ENCODE data around the gene FAM53A. TPM values are rescaled to one million over a fixed set of nuclear protein-coding genes. Genes with fewer than 3 reads are reported as not detected.

The FAM53A gene
- total RNA-seq, 2 experiments from 2014 or later = 1.4 to 1.8 TPM

DNA sequence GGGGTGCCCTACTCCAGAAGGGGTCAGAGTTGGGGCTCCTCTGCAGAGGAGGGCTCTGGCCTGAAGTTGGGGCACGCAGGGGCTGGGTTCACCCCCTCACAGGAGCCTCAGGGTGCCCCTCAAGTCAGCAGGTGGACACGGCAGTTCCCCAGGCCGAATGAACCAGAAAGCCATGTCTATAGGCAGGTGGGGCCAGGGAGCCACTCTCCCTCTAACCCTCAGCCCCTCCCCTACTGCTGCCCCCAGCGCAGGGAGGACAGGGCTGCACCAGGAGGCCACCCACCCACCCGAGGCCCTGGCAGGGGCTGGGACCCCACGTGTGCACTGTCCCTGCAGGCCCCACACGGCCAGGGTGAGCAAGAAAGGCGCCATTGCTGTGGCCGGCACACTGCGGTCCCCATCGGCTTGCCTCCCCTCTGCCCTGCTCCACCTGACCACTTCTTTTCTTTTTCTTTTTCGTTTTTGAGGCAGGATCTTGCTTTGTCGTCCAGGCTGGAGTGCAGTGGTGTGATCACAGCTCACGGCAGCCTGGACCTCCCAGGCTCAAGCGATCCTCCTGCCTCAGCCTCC is 83.8 kb downstream of the FAM53A start:
- CTCF ChIA-PET (ENCODE audit: unreplicated experiment) = no interaction called here
- H2AFZ ChIP-seq (ENCODE audit: low read length) = no peak overlapping the region
- H3K9me3 ChIP-seq (ENCODE audit: low read length) = no peaks in the 10 kb centered on the region
- POLR2A ChIA-PET = no interaction called here
- no TSS peak for BruUV-seq (replicated peaks)
- H3K9me2 ChIP-seq (ENCODE audit: insufficient read depth, low read length) = no peaks in the 10 kb centered on the region
- no peaks in the 10 kb centered on the region for H4K20me1 ChIP-seq (ENCODE audit: insufficient read depth, low read length)
- intact Hi-C loops (cut with micrococcal nuclease; ENCODE audit: unreplicated experiment) = no loop called here
- H3K27ac ChIP-seq (ENCODE audit: low read depth, low read length, poor library complexity, severe bottlenecking) = no peak overlapping the region
- H3K36me3 ChIP-seq (ENCODE audit: insufficient read depth, low read length) = no peaks in the 10 kb centered on the region
- no peak overlapping the region for H3K4me3 ChIP-seq (ENCODE audit: low read depth, low read length, poor library complexity, severe bottlenecking)
- DNase-seq (ENCODE audit: low spot score) = no peak
- H3K4me1 ChIP-seq (ENCODE audit: insufficient read depth, low read length, poor library complexity, severe bottlenecking) = peaks cover 8% of the 10 kb centered on the region
- H3K4me2 ChIP-seq (ENCODE audit: low read length) = peak overlapping the region; percentile 51; the same call in 1 of the 2 replicates
- no peak for TF ChIP-seq EZH2phosphoT487 (IDR thresholded peaks at IDR 0.05; ENCODE audit: borderline replicate concordance, low read depth, low read length)
- TF ChIP-seq, protein P1, sequence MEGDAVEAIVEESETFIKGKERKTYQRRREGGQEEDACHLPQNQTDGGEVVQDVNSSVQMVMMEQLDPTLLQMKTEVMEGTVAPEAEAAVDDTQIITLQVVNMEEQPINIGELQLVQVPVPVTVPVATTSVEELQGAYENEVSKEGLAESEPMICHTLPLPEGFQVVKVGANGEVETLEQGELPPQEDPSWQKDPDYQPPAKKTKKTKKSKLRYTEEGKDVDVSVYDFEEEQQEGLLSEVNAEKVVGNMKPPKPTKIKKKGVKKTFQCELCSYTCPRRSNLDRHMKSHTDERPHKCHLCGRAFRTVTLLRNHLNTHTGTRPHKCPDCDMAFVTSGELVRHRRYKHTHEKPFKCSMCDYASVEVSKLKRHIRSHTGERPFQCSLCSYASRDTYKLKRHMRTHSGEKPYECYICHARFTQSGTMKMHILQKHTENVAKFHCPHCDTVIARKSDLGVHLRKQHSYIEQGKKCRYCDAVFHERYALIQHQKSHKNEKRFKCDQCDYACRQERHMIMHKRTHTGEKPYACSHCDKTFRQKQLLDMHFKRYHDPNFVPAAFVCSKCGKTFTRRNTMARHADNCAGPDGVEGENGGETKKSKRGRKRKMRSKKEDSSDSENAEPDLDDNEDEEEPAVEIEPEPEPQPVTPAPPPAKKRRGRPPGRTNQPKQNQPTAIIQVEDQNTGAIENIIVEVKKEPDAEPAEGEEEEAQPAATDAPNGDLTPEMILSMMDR (conservative IDR thresholded peaks at IDR 0.05; ENCODE audit: low read length) = no peak
- H3K79me2 ChIP-seq (ENCODE audit: insufficient read depth, low read depth, low read length) = no peaks in the 10 kb centered on the region

DNA sequence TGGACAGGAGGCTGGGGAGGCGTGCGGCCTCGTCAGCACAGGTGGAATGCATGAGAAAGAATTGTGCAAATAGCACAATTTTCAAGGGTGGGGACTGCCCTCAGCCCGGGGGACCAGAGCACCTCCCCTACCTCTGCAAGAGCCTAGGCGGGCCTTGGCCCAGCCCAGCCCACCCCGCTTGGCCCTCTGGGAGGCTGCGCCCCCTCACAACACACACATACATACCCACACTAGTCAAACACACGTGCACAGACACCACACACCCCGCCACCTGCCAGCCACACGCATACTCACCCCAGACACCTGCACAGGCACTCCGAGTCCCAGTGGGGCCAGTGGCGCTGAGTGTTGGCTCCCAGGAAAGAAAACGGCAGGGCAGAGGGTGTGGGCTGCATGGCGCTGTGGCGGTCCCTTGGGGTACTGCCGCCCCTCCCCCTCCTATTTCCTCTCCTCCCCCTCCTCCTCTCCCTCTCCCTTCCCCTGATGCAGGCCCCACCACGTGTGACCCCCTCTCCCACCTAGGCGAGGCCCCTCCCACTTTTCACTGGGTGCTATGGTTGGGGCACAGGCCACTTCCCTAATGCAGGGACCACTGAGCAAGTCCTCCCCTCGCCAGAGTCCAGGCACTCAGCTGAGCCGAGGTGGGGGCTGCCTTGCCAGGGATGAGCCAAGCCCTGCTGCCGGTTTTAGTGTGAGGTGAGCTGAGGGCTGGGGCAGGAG is 84.5 kb downstream of the FAM53A start:
- Histone ChIP-seq H3K27ac (ENCODE audit: low read depth, low read length, poor library complexity, severe bottlenecking) (no peak overlapping the region), H3K79me2 (ENCODE audit: insufficient read depth, low read depth, low read length) (no peaks in the 10 kb centered on the region), H4K20me1 (ENCODE audit: insufficient read depth, low read length) (no peaks in the 10 kb centered on the region), H3K9me3 (ENCODE audit: low read length) (no peaks in the 10 kb centered on the region), H2AFZ (ENCODE audit: low read length) (no peak overlapping the region), H3K4me2 (ENCODE audit: low read length) (peak overlapping the region; percentile 51; the same call in 1 of the 2 replicates), H3K4me3 (ENCODE audit: low read depth, low read length, poor library complexity, severe bottlenecking) (no peak overlapping the region), H3K36me3 (ENCODE audit: insufficient read depth, low read length) (no peaks in the 10 kb centered on the region), H3K9me2 (ENCODE audit: insufficient read depth, low read length) (no peaks in the 10 kb centered on the region), H3K4me1 (ENCODE audit: insufficient read depth, low read length, poor library complexity, severe bottlenecking) (peaks cover 8% of the 10 kb centered on the region)
- ChIA-PET POLR2A (no interaction called here), CTCF (ENCODE audit: unreplicated experiment) (no interaction called here)
- DNase-seq (ENCODE audit: low spot score) = peak; percentile 52
- TF ChIP-seq, protein P1 (conservative IDR thresholded peaks at IDR 0.05; ENCODE audit: low read length) = no peak
- TF ChIP-seq EZH2phosphoT487 (IDR thresholded peaks at IDR 0.05; ENCODE audit: borderline replicate concordance, low read depth, low read length) = no peak
- no TSS peak for BruUV-seq (replicated peaks)
- intact Hi-C loops (cut with micrococcal nuclease; ENCODE audit: unreplicated experiment) = no loop called here

GRCh38 chr4:1599026-1599481 is 85.1 kb downstream of the FAM53A start:
- Histone ChIP-seq H3K4me2 (ENCODE audit: low read length) (no peak overlapping the region), H2AFZ (ENCODE audit: low read length) (no peak overlapping the region), H3K9me3 (ENCODE audit: low read length) (no peaks in the 10 kb centered on the region), H3K9me2 (ENCODE audit: insufficient read depth, low read length) (no peaks in the 10 kb centered on the region), H3K36me3 (ENCODE audit: insufficient read depth, low read length) (no peaks in the 10 kb centered on the region), H3K4me1 (ENCODE audit: insufficient read depth, low read length, poor library complexity, severe bottlenecking) (peaks cover 8% of the 10 kb centered on the region), H4K20me1 (ENCODE audit: insufficient read depth, low read length) (no peaks in the 10 kb centered on the region), H3K27ac (ENCODE audit: low read depth, low read length, poor library complexity, severe bottlenecking) (no peak overlapping the region), H3K79me2 (ENCODE audit: insufficient read depth, low read depth, low read length) (no peaks in the 10 kb centered on the region), H3K4me3 (ENCODE audit: low read depth, low read length, poor library complexity, severe bottlenecking) (no peak overlapping the region)
- no peak for DNase-seq (ENCODE audit: low spot score)
- ChIA-PET POLR2A (no interaction called here), CTCF (ENCODE audit: unreplicated experiment) (no interaction called here)
- TF ChIP-seq, protein P1 (conservative IDR thresholded peaks at IDR 0.05; ENCODE audit: low read length) = no peak
- TF ChIP-seq EZH2phosphoT487 (IDR thresholded peaks at IDR 0.05; ENCODE audit: borderline replicate concordance, low read depth, low read length) = no peak
- intact Hi-C loops (cut with micrococcal nuclease; ENCODE audit: unreplicated experiment) = no loop called here
- no TSS peak for BruUV-seq (replicated peaks)
